Panc1 (cell line): ENCODE results near the gene MYLK3. TPM values are rescaled to one million over a fixed set of nuclear protein-coding genes. Genes with fewer than 3 reads are reported as not detected.

Source experiments
- ATAC-seq: fragments of 200-7000 bp; cut with Tn5 transposase; 2 replicates; pipeline ENCODE4 v1.9.1; 2020; ENCODE audit warnings: mild to moderate bottlenecking, moderate library complexity
- BruUV-seq: library from RNA; stranded (reverse); fragments of 400-500 nt; replicated peaks from 2 replicates; lab custom pipeline; 2021; lab: Mats Ljungman, UMichigan
- CTCF ChIA-PET: fragments of 300-600 bp; sonication (Branson Sonifier 250); formaldehyde crosslinking; loops from one replicate; lab custom pipeline; 2022; ENCODE audit warnings: antibody characterized with exemption; lab: Charles Lee
- POLR2A ChIA-PET: fragments of 300-600 bp; sonication (Branson Sonifier 250); formaldehyde crosslinking; loops from one replicate; lab custom pipeline; 2022; ENCODE audit warnings: antibody characterized with exemption; lab: Charles Lee
- DNase-seq: peaks from one replicate; pipeline ENCODE4 v3.0.0-alpha.2; 2010; ENCODE audit warnings: low read depth, low spot score
- H3K27ac ChIP-seq: 2 replicates; pipeline ENCODE4 v1.5.1; 2011; ENCODE audit warnings: mild to moderate bottlenecking, low read length, inconsistent platforms
- H3K27me3 ChIP-seq: fragments of 200-500 bp; sonication (Bioruptor generic); 2 replicates; pipeline ENCODE4 v1.6.0; 2014; ENCODE audit warnings: low read length, inconsistent platforms; ENCODE audit not compliant: control insufficient read depth, insufficient read depth
- H3K36me3 ChIP-seq: fragments of 200-500 bp; sonication (Bioruptor generic); 2 replicates; pipeline ENCODE4 v1.5.1; 2014; ENCODE audit warnings: inconsistent platforms, mild to moderate bottlenecking, low read length, moderate library complexity; ENCODE audit not compliant: control insufficient read depth, insufficient read depth
- H3K4me1 ChIP-seq: 2 replicates; pipeline ENCODE4 v1.5.1; 2011; ENCODE audit warnings: inconsistent platforms, mild to moderate bottlenecking, low read length, moderate library complexity; ENCODE audit not compliant: control insufficient read depth, insufficient read depth
- H3K4me3 ChIP-seq, 2 experiments: 2 replicates each; pipeline ENCODE4 v1.5.1; 2011 to 2012; ENCODE audit warnings: low read depth in 2 of 2, low read length in 2 of 2, mild to moderate bottlenecking in 2 of 2, inconsistent platforms in 1 of 2, moderate library complexity in 1 of 2
- H3K9me3 ChIP-seq: fragments of 200-500 bp; sonication (Bioruptor generic); 2 replicates; pipeline ENCODE4 v1.5.1; 2014; ENCODE audit warnings: low read depth, mild to moderate bottlenecking, inconsistent platforms, low read length, moderate library complexity; ENCODE audit not compliant: control insufficient read depth, insufficient read depth
- POLR2AphosphoS5 ChIP-seq: IDR thresholded peaks from 2 replicates; pipeline ENCODE4 v1.6.1; 2012; ENCODE audit warnings: mild to moderate bottlenecking, low read depth, low read length, moderate library complexity
- SIN3A ChIP-seq: IDR thresholded peaks from 2 replicates; pipeline ENCODE4 v1.6.1; 2012; ENCODE audit warnings: low read depth, mild to moderate bottlenecking, low read length, moderate library complexity, borderline replicate concordance; ENCODE audit not compliant: insufficient read depth
- TCF7L2 ChIP-seq: IDR thresholded peaks from 2 replicates; pipeline ENCODE4 v1.6.1; 2011; ENCODE audit warnings: mild to moderate bottlenecking, low read depth, low read length, inconsistent platforms
- in situ Hi-C: cut with HindIII; loops from 2 replicates; pipeline ENCODE4 v1.10.0; 2016; ENCODE audit warnings: low sequenced_read_pairs, low pct_unique_long_range_greater_than_20kb
- intact Hi-C: fragments of 100-400 bp; cut with micrococcal nuclease; formaldehyde crosslinking; loops from one replicate; pipeline ENCODE4 v1.10.0; 2022; ENCODE audit not compliant: unreplicated experiment
- total RNA-seq: library from RNA; stranded (reverse); gene quantifications from one replicate; pipeline ENCODE4 v1.2.1, GENCODE V29; 2021; ENCODE audit not compliant: unreplicated experiment
- TF ChIP-seq, protein P1 (sequence below): fragments of 450-650 bp; IDR thresholded peaks from 2 replicates; pipeline ENCODE4 v1.5.1; 2017; ENCODE audit warnings: mild to moderate bottlenecking
- TF ChIP-seq, protein P2 (sequence below), 2 experiments: IDR thresholded peaks; 2 replicates each; pipeline ENCODE4 v1.6.1; 2011 to 2012; ENCODE audit warnings: low read depth in 2 of 2, control low read depth in 1 of 2, low read length in 1 of 2, mild to moderate bottlenecking in 1 of 2, moderate library complexity in 1 of 2; ENCODE audit not compliant: insufficient read depth in 1 of 2

Gene MYLK3
- total RNA-seq, 1 experiment from 2014 or later, result 0.31 TPM

DNA sequence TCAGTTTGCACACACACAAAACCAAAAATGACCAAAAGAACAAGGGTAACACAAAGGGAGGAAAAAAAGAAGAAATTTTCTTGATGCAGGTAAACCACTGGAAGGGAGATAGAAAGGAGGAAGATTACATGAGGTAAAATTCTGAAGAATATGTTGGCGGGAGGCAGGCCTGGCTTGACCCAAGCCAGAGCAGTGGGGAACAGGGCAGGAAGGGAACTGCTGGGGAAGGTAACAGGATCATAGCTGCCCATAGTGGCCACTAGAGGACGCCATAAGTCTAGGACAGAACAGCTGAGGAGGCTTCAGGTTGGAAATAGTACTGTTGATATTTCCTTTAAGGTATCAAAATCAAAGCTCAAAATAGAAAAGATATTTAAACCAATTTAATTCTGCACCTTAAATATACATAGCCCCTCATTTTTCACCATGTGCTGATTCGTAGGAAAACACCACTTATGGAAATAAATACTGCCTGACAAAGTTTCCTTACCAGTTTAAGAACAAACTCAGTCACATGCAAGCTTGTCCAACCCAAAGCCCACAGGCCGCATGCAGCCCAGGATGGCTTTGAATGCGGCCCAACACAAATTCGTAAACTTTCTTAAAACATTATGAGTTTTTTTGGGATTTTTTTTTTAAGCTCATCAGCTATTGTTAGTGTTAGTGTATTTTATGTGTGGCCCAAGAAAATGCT lies 74.7 kb downstream of the MYLK3 start:
- TF ChIP-seq, protein P1, sequence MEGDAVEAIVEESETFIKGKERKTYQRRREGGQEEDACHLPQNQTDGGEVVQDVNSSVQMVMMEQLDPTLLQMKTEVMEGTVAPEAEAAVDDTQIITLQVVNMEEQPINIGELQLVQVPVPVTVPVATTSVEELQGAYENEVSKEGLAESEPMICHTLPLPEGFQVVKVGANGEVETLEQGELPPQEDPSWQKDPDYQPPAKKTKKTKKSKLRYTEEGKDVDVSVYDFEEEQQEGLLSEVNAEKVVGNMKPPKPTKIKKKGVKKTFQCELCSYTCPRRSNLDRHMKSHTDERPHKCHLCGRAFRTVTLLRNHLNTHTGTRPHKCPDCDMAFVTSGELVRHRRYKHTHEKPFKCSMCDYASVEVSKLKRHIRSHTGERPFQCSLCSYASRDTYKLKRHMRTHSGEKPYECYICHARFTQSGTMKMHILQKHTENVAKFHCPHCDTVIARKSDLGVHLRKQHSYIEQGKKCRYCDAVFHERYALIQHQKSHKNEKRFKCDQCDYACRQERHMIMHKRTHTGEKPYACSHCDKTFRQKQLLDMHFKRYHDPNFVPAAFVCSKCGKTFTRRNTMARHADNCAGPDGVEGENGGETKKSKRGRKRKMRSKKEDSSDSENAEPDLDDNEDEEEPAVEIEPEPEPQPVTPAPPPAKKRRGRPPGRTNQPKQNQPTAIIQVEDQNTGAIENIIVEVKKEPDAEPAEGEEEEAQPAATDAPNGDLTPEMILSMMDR, result peak; percentile 92
- TF ChIP-seq POLR2AphosphoS5, result no peak
- H3K27ac ChIP-seq, result no peak overlapping the region
- H3K4me3 ChIP-seq, result no peak overlapping the region
- ChIA-PET CTCF (interaction anchor here (1.1 to 1.3 kb wide), 3 partner anchors 116 to 129 kb away, joined by 5 to 18 read pairs (median 7); no protein-coding TSS in a partner anchor), POLR2A (no interaction called here)
- intact Hi-C loops (loop anchor here (5.0 kb wide), 1 partner anchor 129 kb away; no protein-coding TSS in a partner anchor), in situ Hi-C loops (no loop called here)
- no peaks in the 10 kb centered on the region for H3K4me1 ChIP-seq
- H3K36me3 ChIP-seq, result peaks cover 21% of the 10 kb centered on the region
- BruUV-seq, result no TSS peak
- no peaks in the 10 kb centered on the region for H3K9me3 ChIP-seq
- DNase-seq, result no peak
- ATAC-seq, result peak; percentile 96
- H3K27me3 ChIP-seq, result no peaks in the 10 kb centered on the region

DNA sequence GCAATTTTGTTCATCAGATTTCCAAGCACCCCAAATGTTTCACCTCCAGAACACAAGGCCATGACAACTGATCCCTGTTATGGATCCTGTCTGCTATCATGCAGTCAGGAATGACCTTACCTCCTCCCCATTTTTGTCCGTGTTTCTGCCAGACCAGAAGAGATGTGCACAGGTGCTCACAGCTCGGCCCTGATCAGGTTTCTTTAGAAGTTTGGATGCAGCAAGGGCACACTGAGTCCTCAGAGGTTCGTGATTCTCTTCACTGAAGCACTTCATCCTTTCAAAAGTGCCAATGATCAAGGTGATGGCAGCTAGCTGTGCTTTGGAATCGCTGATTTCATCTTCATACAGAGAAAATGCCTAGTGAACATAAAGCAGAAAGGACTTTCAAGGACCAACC lies 86.0 kb downstream of the MYLK3 start:
- H3K27me3 ChIP-seq, result no peaks in the 10 kb centered on the region
- H3K4me1 ChIP-seq, result no peaks in the 10 kb centered on the region
- no peak for ATAC-seq
- in situ Hi-C loops, result no loop called here
- POLR2A ChIA-PET, result no interaction called here
- no peak overlapping the region for H3K4me3 ChIP-seq
- no TSS peak for BruUV-seq
- no peak for DNase-seq
- no peaks in the 10 kb centered on the region for H3K9me3 ChIP-seq
- CTCF ChIA-PET, result no interaction called here
- intact Hi-C loops, result no loop called here
- H3K36me3 ChIP-seq, result peaks cover 11% of the 10 kb centered on the region
- no peak overlapping the region for H3K27ac ChIP-seq
- no peak for TF ChIP-seq TCF7L2
- TF ChIP-seq, protein P1, result no peak
- TF ChIP-seq, protein P2, sequence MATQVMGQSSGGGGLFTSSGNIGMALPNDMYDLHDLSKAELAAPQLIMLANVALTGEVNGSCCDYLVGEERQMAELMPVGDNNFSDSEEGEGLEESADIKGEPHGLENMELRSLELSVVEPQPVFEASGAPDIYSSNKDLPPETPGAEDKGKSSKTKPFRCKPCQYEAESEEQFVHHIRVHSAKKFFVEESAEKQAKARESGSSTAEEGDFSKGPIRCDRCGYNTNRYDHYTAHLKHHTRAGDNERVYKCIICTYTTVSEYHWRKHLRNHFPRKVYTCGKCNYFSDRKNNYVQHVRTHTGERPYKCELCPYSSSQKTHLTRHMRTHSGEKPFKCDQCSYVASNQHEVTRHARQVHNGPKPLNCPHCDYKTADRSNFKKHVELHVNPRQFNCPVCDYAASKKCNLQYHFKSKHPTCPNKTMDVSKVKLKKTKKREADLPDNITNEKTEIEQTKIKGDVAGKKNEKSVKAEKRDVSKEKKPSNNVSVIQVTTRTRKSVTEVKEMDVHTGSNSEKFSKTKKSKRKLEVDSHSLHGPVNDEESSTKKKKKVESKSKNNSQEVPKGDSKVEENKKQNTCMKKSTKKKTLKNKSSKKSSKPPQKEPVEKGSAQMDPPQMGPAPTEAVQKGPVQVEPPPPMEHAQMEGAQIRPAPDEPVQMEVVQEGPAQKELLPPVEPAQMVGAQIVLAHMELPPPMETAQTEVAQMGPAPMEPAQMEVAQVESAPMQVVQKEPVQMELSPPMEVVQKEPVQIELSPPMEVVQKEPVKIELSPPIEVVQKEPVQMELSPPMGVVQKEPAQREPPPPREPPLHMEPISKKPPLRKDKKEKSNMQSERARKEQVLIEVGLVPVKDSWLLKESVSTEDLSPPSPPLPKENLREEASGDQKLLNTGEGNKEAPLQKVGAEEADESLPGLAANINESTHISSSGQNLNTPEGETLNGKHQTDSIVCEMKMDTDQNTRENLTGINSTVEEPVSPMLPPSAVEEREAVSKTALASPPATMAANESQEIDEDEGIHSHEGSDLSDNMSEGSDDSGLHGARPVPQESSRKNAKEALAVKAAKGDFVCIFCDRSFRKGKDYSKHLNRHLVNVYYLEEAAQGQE (IDR thresholded peaks at IDR 0.05; ENCODE audit: insufficient read depth in 1 of 2, low read depth in 2 of 2, low read length in 1 of 2), result no peak
- no peak for TF ChIP-seq POLR2AphosphoS5
- no peak for TF ChIP-seq SIN3A
